Muscle of leg (tissue), 9 donors: ENCODE results near the gene PKHD1. TPM values are rescaled to one million over a fixed set of nuclear protein-coding genes. Genes with fewer than 3 reads are reported as not detected.

Experiments used
- polyA plus RNA-seq, 8 donors: library from polyadenylated mRNA; unstranded; fragments of 120-200 nt; gene quantifications; one replicate each; pipeline versions ENCODE4 v1.2.1 to v1.2.3, GENCODE V29; 2013; ENCODE audit warnings: inconsistent platforms in 1 of 8, low replicate concordance in 1 of 8; ENCODE audit not compliant: insufficient read length in 8 of 8, insufficient read depth in 1 of 8
- total RNA-seq: library from RNA; stranded (reverse); fragments of 120-200 nt; gene quantifications from one replicate; pipeline ENCODE4 v1.2.4, GENCODE V29; 2013

Gene PKHD1
- total and polyA plus RNA-seq, 9 donors: 2.5 to 11.1 (median 3.6) TPM

Other genes with a start within 250 kb of the PKHD1 start
- gene IL17A, start 98.8 kb upstream of the PKHD1 start, total RNA-seq: not detected
- gene IL17A, start 98.8 kb upstream of the PKHD1 start, polyA plus RNA-seq: not detected
- not detected for gene IL17F, start 156.9 kb upstream of the PKHD1 start, total RNA-seq
- gene IL17F, start 156.9 kb upstream of the PKHD1 start, polyA plus RNA-seq: not detected
- 46.5 TPM for gene MCM3, start 197.1 kb upstream of the PKHD1 start, total RNA-seq
- 10 to 100 TPM; 39.1 to 61.1 (median 49.8) TPM for gene MCM3, start 197.1 kb upstream of the PKHD1 start, polyA plus RNA-seq